WI38 (cell line): ENCODE data around the gene RGS7.
"Not testable (repeated sequence)": the region's sequence is repeated elsewhere in the genome, so short reads cannot be mapped to it uniquely, and the experiment has no call there.

Experiments
- H3K4me3 ChIP-seq: 2 replicates; pipeline ENCODE4 v1.5.1; 2011; ENCODE audit warnings: low read depth, mild to moderate bottlenecking, control low read depth, low read length
- CTCF ChIP-seq: IDR thresholded peaks from 2 replicates; pipeline ENCODE4 v1.5.1; 2012; ENCODE audit warnings: low read depth, mild to moderate bottlenecking, control low read depth, low read length

Gene RGS7

GRCh38 chr1:240784776-240785175, 572.2 kb downstream of the RGS7 start:
- TF ChIP-seq CTCF: no peak
- H3K4me3 ChIP-seq: no peak overlapping the region

- H3K4me3 ChIP-seq: not testable (repeated sequence)
Observed at GRCh38 chr1:240783728-240784137, 573.3 kb downstream of the RGS7 start.

- no peak for TF ChIP-seq CTCF
- H3K4me3 ChIP-seq: no peak overlapping the region
Observed at GRCh38 chr1:240776237-240776636, 580.8 kb downstream of the RGS7 start.

GRCh38 chr1:240772131-240772530, 584.9 kb downstream of the RGS7 start:
- no peak overlapping the region for H3K4me3 ChIP-seq
- no peak for TF ChIP-seq CTCF

- no peak overlapping the region for H3K4me3 ChIP-seq
- no peak for TF ChIP-seq CTCF
Observed at GRCh38 chr1:240771450-240771849, 585.6 kb downstream of the RGS7 start.

- no peak overlapping the region for H3K4me3 ChIP-seq
- no peak for TF ChIP-seq CTCF
Observed at GRCh38 chr1:240768979-240769378, 588.0 kb downstream of the RGS7 start.

GRCh38 chr1:240766831-240767230, 590.2 kb downstream of the RGS7 start:
- TF ChIP-seq CTCF: no peak
- H3K4me3 ChIP-seq: no peak overlapping the region

GRCh38 chr1:240765732-240766363, 591.2 kb downstream of the RGS7 start:
- H3K4me3 ChIP-seq: no peak overlapping the region
- TF ChIP-seq CTCF: no peak
